WTC11 (cell line): Measurements from ENCODE around the gene CEP85. TPM values are rescaled to one million over a fixed set of nuclear protein-coding genes. Genes with fewer than 3 reads are reported as not detected.

Source experiments
- ATAC-seq: fragments of 200-7000 bp; cut with Tn5 transposase; 2 replicates; pipeline ENCODE4 v1.10.0; 2021; ENCODE audit warnings: mild to moderate bottlenecking, moderate library complexity
- CTCF ChIA-PET: fragments of 300-600 bp; sonication (Branson Sonifier 250); formaldehyde crosslinking; loops from one replicate; lab custom pipeline; 2021; ENCODE audit warnings: antibody characterized with exemption; lab: Charles Lee
- POLR2A ChIA-PET: fragments of 350-600 bp; sonication (Branson Sonifier 250); formaldehyde crosslinking; loops from one replicate; lab custom pipeline; 2021; ENCODE audit warnings: antibody characterized with exemption; lab: Charles Lee
- DNase-seq: peaks from one replicate; pipeline ENCODE4 v3.0.0; 2021; ENCODE audit warnings: low spot score
- H3K27ac Mint-ChIP-seq: 2 replicates; pipeline ENCODE4 v1.8.0; 2021; ENCODE audit warnings: mixed read lengths
- H3K27me3 Mint-ChIP-seq: 2 replicates; pipeline ENCODE4 v1.8.0; 2021; ENCODE audit warnings: low read depth, mild to moderate bottlenecking, moderate library complexity, mixed read lengths
- H3K36me3 Mint-ChIP-seq: 2 replicates; pipeline ENCODE4 v1.8.0; 2021; ENCODE audit warnings: mixed read lengths
- H3K4me1 Mint-ChIP-seq: 2 replicates; pipeline ENCODE4 v1.8.0; 2022; ENCODE audit warnings: mixed read lengths
- H3K4me3 Mint-ChIP-seq: 2 replicates; pipeline ENCODE4 v1.8.0; 2021; ENCODE audit warnings: mild to moderate bottlenecking, moderate library complexity, mixed read lengths
- H3K9me3 Mint-ChIP-seq: 2 replicates; pipeline ENCODE4 v1.8.0; 2021; ENCODE audit warnings: mixed read lengths
- ATF1 ChIP-seq: sonication (generic); formaldehyde crosslinking; IDR thresholded peaks from 2 replicates; pipeline ENCODE4 v1.8.1; 2023; ENCODE audit warnings: mild to moderate bottlenecking, moderate library complexity, missing genetic modification reagents
- E2F4 ChIP-seq: sonication (generic); formaldehyde crosslinking; IDR thresholded peaks from 2 replicates; pipeline ENCODE4 v1.8.1; 2022; ENCODE audit warnings: low read depth, mild to moderate bottlenecking, moderate library complexity, missing genetic modification reagents, borderline replicate concordance
- ELF4 ChIP-seq: sonication (generic); formaldehyde crosslinking; IDR thresholded peaks from 2 replicates; pipeline ENCODE4 v1.8.1; 2022; ENCODE audit warnings: low read depth, mild to moderate bottlenecking, moderate library complexity, missing genetic modification reagents
- ESRRA ChIP-seq: sonication (generic); formaldehyde crosslinking; IDR thresholded peaks from 2 replicates; pipeline ENCODE4 v1.8.1; 2022; ENCODE audit warnings: mild to moderate bottlenecking, missing genetic modification reagents, borderline replicate concordance
- FOXK1 ChIP-seq: sonication (generic); formaldehyde crosslinking; IDR thresholded peaks from 2 replicates; pipeline ENCODE4 v1.8.0; 2022; ENCODE audit warnings: mild to moderate bottlenecking, moderate library complexity, missing genetic modification reagents
- PRRX2 ChIP-seq: fragments of 250-450 bp; sonication (Bioruptor Pico); IDR thresholded peaks from 2 replicates; pipeline ENCODE4 v1.8.0; 2021; ENCODE audit warnings: mild to moderate bottlenecking
- ZNF263 ChIP-seq: sonication (generic); formaldehyde crosslinking; IDR thresholded peaks from 2 replicates; pipeline ENCODE4 v1.8.1; 2022; ENCODE audit warnings: low read depth, mild to moderate bottlenecking, moderate library complexity, missing genetic modification reagents
- ZNF396 ChIP-seq: fragments of 250-450 bp; sonication (Bioruptor Pico); IDR thresholded peaks from 2 replicates; pipeline ENCODE4 v1.8.0; 2021; ENCODE audit warnings: mild to moderate bottlenecking, moderate library complexity, borderline replicate concordance
- total RNA-seq: library from RNA; stranded (reverse); gene quantifications from 3 replicates; pipeline ENCODE4 v1.2.3, GENCODE V29; 2021
- TF ChIP-seq, protein P1 (sequence below): sonication (generic); formaldehyde crosslinking; IDR thresholded peaks from 2 replicates; pipeline ENCODE4 v1.8.0; 2023; ENCODE audit warnings: mild to moderate bottlenecking, missing genetic modification reagents
- TF ChIP-seq, protein P2 (sequence below): sonication (generic); formaldehyde crosslinking; IDR thresholded peaks from 2 replicates; pipeline ENCODE4 v1.8.1; 2023; ENCODE audit warnings: mild to moderate bottlenecking, missing genetic modification reagents, moderate library complexity
- TF ChIP-seq, protein P3 (sequence below): sonication (generic); formaldehyde crosslinking; IDR thresholded peaks from 2 replicates; pipeline ENCODE4 v1.8.0; 2022; ENCODE audit warnings: mild to moderate bottlenecking, missing genetic modification reagents

The CEP85 gene
- total RNA-seq, 1 experiment from 2014 or later = 40.8 TPM

- POLR2A ChIA-PET = no interaction called here
- Mint-ChIP-seq H3K27me3 (no peaks in the 10 kb centered on the region), H3K9me3 (no peaks in the 10 kb centered on the region), H3K27ac (no peak overlapping the region; the same call in 1 of the 2 replicates), H3K4me1 (peaks cover 45% of the 10 kb centered on the region), H3K36me3 (peaks cover 33% of the 10 kb centered on the region), H3K4me3 (peak overlapping the region; percentile 85)
- ATAC-seq (no peak), DNase-seq (no peak)
- CTCF ChIA-PET = interaction anchor here (0.6 to 11.1 kb wide), 15 partner anchors 10 to 245 kb away, joined by 3 to 306 read pairs (median 5); partner anchors contain the start of genes CATSPER4, CD52, CEP85 and CNKSR1
- TF ChIP-seq, protein P1, sequence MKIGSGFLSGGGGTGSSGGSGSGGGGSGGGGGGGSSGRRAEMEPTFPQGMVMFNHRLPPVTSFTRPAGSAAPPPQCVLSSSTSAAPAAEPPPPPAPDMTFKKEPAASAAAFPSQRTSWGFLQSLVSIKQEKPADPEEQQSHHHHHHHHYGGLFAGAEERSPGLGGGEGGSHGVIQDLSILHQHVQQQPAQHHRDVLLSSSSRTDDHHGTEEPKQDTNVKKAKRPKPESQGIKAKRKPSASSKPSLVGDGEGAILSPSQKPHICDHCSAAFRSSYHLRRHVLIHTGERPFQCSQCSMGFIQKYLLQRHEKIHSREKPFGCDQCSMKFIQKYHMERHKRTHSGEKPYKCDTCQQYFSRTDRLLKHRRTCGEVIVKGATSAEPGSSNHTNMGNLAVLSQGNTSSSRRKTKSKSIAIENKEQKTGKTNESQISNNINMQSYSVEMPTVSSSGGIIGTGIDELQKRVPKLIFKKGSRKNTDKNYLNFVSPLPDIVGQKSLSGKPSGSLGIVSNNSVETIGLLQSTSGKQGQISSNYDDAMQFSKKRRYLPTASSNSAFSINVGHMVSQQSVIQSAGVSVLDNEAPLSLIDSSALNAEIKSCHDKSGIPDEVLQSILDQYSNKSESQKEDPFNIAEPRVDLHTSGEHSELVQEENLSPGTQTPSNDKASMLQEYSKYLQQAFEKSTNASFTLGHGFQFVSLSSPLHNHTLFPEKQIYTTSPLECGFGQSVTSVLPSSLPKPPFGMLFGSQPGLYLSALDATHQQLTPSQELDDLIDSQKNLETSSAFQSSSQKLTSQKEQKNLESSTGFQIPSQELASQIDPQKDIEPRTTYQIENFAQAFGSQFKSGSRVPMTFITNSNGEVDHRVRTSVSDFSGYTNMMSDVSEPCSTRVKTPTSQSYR (CRISPR knock-in tag) = 0 out of 2 replicates have a peak, but pooled peaks have one; percentile 12
- TF ChIP-seq ESRRA (CRISPR knock-in tag) (peak; percentile 21; the same call in 1 of the 2 replicates), ATF1 (no peak), ZNF396 (no peak)
- TF ChIP-seq, protein P2, sequence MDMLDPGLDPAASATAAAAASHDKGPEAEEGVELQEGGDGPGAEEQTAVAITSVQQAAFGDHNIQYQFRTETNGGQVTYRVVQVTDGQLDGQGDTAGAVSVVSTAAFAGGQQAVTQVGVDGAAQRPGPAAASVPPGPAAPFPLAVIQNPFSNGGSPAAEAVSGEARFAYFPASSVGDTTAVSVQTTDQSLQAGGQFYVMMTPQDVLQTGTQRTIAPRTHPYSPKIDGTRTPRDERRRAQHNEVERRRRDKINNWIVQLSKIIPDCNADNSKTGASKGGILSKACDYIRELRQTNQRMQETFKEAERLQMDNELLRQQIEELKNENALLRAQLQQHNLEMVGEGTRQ (CRISPR knock-in tag) = no peak
Measured at GRCh38 chr1:26280333-26281042, 46.5 kb downstream of the CEP85 start.

DNA sequence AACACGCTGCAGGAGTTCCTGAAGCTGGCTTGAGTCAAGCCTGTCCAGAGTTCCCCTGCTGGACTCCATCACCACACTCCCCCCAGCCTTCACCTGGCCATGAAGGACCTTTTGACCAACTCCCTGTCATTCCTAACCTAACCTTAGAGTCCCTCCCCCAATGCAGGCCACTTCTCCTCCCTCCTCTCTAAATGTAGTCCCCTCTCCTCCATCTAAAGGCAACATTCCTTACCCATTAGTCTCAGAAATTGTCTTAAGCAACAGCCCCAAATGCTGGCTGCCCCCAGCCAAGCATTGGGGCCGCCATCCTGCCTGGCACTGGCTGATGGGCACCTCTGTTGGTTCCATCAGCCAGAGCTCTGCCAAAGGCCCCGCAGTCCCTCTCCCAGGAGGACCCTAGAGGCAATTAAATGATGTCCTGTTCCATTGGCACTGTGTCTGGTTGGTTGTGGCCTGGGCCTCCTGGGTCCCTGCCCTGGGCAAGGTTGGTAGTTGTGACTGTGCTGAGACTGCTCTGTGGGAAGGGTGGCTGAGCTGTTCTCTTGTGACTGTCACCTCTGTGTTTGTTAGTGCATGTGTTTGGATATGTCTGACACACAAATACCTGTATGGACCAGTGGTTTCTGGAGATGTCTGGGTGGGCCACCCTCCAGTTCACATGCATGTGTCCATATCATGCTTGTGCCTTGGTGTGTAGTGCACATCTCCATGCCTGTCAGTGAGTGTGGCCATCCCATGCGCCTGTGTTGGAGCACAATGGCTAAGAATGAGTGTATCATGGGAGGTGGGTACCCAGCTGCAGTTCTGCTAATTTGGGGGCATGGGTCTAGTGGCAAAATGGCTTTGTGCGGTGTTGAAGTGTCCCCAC is 47.3 kb downstream of the CEP85 start:
- Mint-ChIP-seq H3K27me3 (no peaks in the 10 kb centered on the region), H3K9me3 (no peaks in the 10 kb centered on the region), H3K4me1 (peaks cover 45% of the 10 kb centered on the region), H3K27ac (peak overlapping the region; percentile 96), H3K36me3 (peaks cover 24% of the 10 kb centered on the region), H3K4me3 (peak overlapping the region; percentile 85)
- CTCF ChIA-PET = interaction anchor here (0.6 to 11.1 kb wide), 18 partner anchors 9 to 717 kb away, joined by 3 to 306 read pairs (median 4); partner anchors contain the start of genes CATSPER4, CD52, CEP85 and CNKSR1
- DNase-seq (no peak), ATAC-seq (no peak)
- no peak for TF ChIP-seq ZNF263 (CRISPR knock-in tag)
- TF ChIP-seq, protein P3, sequence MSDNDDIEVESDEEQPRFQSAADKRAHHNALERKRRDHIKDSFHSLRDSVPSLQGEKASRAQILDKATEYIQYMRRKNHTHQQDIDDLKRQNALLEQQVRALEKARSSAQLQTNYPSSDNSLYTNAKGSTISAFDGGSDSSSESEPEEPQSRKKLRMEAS (CRISPR knock-in tag) = no peak
- TF ChIP-seq E2F4 (CRISPR knock-in tag) = no peak
- no peak for TF ChIP-seq PRRX2 (CRISPR knock-in tag)
- POLR2A ChIA-PET = interaction anchor here (0.9 to 1.2 kb wide), 2 partner anchors 37 to 47 kb away, joined by 3 to 5 read pairs; partner anchors contain the start of genes CD52 and CEP85

- Mint-ChIP-seq H3K36me3 (peaks cover 18% of the 10 kb centered on the region), H3K4me1 (peaks cover 45% of the 10 kb centered on the region), H3K9me3 (no peaks in the 10 kb centered on the region), H3K4me3 (peak overlapping the region; percentile 85), H3K27ac (peak overlapping the region; percentile 96), H3K27me3 (no peaks in the 10 kb centered on the region)
- TF ChIP-seq ELF4 (CRISPR knock-in tag) (no peak), FOXK1 (peak; percentile 48; the same call in 1 of the 2 replicates)
- ChIA-PET POLR2A (interaction anchor here (0.5 to 1.2 kb wide), 3 partner anchors 10 to 47 kb away, joined by 3 to 5 read pairs (median 3); partner anchors contain the start of genes CD52 and CEP85), CTCF (interaction anchor here (0.6 to 11.1 kb wide), 16 partner anchors 8 to 716 kb away, joined by 3 to 306 read pairs (median 6); partner anchors contain the start of genes CATSPER4, CD52 and CEP85)
- peak; percentile 82 for DNase-seq
- peak; percentile 40 for ATAC-seq
Measured at GRCh38 chr1:26281971-26282370, 48.0 kb downstream of the CEP85 start.
